HG03196 (cell line): ENCODE data around the gene CYBA.

ENCODE experiments used
- ATAC-seq: cut with Tn5 transposase; IDR thresholded peaks from one replicate; pipeline ENCODE4 v1.9.1; 2021; ENCODE audit not compliant: unreplicated experiment

Gene CYBA

DNA sequence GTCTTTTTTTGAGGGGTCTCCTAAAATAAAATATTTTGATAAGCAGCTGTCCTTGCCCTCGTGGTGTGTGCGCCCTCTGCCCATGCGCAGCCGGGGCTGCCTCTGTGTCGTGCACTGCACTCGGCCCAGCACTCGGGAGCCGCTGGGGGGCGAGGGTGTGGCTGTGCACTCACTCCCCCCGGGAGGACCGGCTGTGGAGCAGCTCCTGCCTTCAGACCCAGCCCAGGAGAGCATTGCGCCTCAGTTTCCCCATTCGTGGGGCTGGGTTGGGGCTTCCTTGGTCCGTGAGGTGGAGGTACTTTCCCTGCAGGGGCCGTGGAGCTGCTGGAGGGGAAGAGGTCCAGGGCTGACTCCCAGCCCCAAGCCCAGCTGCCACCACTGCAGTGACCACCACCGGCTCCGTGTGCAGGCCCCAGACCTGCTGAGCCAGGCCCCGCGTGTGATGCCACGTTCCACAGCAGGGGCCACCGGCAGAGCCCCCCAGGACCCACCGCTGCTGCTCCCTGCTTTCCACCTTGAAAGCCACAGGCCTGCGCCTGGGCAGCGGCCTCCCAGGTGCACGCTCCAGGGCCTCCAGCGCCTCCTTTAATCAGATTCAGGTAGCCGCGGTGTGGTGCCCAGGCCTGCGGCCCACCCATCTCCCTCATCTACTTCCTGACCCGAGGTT lies 18.8 kb downstream of the CYBA start:
- ATAC-seq, result no peak

GRCh38 chr16:88631384-88631783 lies 19.5 kb downstream of the CYBA start:
- no peak for ATAC-seq

GRCh38 chr16:88630941-88631340 lies 19.9 kb downstream of the CYBA start:
- ATAC-seq, result no peak

- ATAC-seq, result no peak
These were observed 20.4 kb downstream of the CYBA start for GRCh38 chr16:88630433-88630832.

DNA sequence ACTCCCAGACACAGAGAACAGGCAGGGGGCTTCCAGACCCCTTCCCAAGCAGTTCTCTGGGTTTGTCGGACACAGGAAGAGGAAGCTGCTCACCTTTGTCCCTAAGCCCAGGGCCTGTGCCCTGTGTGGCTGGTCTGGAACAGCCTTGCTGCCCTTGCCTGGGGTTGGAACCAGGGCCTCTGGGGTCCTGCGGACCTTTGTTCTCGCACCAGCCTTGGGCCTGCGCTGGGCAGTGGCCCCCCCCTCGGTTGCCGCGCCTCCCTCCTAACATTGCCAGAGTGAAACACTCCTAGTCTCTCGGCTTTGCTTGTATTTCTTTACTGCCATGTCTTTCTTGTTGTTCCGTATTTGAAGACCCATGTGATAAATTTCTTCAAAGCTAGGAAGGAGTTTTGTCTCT lies 21.0 kb downstream of the CYBA start:
- no peak for ATAC-seq

DNA sequence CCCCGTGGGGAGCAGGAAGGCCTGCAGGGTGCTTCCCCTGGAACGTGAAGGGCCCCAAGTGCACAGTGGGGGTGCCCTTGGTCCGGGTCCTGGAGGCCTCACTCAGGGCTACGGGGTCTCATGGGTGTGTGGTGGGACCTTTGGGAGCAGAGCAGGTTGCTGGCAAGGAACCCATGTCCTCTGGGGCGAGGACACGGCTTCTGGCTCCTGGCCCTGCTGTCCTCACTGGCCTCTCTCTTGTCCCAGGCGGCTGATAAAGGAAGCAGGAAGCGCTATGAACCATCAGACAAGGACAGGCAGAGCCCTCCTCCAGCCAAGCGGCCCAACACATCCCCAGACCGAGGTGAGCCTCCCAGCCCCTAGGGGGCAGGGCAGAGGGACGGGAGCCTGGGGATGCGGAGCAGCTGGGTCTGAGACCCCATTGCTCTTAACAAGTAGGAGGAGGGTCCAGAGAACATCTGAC lies 22.3 kb downstream of the CYBA start:
- no peak for ATAC-seq

DNA sequence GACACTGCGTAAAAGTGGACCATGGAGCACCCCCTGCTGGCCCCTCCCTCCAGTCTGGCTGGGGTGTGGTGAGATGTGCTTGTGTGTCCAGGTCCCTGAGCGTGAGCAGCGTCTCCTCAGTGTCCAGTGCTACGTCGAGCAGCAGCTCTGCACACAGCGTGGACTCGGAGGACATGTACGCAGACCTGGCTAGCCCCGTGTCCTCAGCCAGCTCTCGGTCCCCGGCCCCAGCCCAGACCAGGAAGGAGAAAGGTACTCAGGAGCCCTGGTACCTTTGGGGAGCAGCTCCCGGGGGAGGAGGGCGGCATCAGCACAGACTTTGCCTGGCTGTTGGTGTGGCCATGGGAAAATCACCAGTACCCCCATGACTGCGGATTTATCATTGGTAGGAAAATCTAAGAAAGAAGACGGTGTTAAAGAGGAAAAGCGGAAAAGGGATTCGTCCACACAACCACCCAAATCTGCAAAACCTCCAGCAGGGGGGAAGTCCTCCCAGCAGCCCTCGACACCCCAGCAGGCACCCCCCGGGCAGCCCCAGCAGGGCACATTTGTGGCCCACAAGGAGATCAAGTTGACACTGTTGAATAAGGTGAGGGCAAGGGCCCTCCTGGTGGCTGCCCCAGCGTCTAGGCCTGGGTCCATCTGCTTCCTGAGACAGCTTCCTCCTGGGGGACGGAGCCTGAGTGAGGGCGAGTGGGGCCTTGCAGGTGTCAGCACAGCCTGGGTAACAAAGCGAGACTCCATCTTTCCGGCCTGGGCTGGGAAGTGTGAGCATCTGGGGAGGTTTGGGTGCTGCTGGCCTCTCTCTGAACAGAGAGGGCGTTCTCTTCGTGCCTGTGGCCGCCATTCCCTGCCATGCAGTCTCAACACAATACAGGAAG lies 23.1 kb downstream of the CYBA start:
- ATAC-seq, result no peak

GRCh38 chr16:88626646-88627045 lies 24.2 kb downstream of the CYBA start:
- no peak for ATAC-seq

DNA sequence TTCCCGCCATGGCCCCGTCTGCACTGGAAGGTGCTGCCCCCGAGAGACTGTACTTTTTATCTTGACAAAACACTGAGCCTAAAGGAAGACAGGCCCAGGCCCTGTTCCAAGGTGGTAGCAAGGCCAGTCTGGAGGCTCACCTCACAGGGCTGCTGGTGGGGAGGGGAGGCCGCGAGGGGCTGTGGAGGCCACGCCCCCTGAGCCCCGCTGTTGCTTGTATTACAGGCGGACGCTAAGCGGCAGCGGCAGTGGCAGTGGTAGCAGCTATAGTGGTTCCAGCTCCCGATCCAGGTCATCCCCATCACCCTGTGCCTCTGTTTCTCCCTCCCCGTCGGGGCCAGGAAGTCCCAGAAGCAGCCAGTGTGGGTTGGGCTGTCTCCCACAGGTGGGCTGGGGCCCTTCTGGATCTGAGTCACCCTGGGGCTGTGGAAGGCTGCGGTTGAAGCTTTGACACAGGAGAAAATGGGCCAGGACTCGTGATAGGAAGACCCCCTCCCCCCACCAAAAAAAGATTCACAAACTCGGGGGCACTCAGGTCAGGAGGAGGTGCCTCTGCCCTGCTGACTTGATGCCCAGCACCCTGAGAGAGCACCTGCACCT lies 25.8 kb downstream of the CYBA start:
- no peak for ATAC-seq

GRCh38 chr16:88624481-88624880 lies 26.4 kb downstream of the CYBA start:
- ATAC-seq, result no peak

- ATAC-seq, result no peak
These were observed 27.0 kb downstream of the CYBA start for GRCh38 chr16:88623858-88624257.

DNA sequence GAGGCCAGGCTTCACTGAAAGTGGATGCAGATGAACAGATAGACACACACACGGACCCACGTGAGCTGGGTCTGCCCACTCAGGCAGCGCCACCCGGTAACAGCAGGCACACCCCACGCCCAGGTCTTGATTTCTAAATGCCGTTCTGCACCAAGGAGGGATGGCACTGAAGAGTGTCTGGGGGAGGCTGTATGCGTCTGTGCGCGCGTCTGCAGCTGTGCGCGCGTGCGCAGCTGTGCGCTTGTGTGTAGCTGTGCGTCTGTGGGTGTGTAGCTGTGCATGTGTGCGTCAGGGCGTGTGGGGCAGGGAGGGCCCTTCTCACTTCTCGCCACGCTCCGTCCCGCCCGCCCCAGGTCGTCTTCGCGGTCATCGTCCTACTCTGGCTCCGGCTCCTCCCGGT lies 28.0 kb downstream of the CYBA start:
- no peak for ATAC-seq

DNA sequence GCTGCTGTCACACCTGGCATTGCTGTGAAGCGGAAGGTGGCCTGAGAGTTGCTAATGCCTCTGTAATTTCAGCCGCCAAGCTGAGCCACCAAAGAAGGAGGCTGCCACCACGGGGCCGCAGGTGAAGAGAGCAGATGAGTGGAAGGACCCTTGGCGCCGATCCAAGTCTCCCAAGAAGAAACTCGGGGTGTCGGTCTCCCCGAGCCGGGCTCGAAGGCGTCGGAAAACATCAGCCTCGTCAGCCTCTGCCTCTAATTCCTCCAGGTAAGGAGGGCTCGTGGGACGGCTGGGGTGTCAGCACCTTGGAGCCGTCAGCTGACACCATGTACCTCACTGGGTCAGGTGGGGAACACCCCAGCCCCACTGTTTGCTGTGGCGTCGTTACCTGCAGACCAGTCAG lies 28.7 kb downstream of the CYBA start:
- no peak for ATAC-seq

- ATAC-seq, result no peak
These were observed 30.7 kb downstream of the CYBA start for GRCh38 chr16:88619859-88620815.

- no peak for ATAC-seq
These were observed 31.7 kb downstream of the CYBA start for GRCh38 chr16:88618956-88619667.

- no peak for ATAC-seq
These were observed 32.5 kb downstream of the CYBA start for GRCh38 chr16:88618182-88618955.

DNA sequence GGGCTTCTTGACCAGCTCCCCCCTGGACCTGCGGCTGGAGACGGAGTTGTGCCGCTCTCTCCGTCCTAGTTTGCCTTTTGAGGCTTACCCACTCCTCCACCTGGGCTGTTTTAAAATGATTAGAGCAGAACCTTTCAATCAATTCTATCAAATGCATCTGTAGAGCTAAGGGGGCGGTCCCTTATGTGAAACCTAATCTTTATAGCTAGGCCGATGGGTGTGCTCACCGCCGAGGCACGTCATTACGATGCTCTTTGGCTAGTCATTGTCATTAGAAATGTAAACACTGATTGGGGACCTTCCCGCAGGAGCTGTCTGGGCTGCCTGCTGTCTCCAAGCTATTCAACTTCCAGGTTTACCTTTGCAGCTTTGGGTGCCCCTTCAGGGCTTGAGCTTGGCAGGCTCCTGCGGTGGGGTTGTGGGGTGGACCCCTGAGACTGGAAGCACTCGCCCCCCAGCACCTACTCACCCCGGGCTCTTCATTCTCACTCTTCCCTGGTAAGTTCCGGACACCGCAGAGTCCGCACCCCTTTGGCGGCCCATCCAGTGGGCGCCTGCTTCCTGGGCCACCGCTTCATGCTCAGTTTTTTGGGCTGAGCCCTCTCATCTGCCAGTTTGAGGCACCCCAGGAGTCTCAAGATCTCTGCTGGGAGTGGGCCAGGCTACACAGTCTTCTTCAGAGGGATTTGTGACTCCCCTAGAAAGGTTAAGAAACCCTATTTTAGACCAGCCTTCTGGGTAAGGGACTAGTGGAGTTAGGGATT lies 33.4 kb downstream of the CYBA start:
- ATAC-seq, result no peak

DNA sequence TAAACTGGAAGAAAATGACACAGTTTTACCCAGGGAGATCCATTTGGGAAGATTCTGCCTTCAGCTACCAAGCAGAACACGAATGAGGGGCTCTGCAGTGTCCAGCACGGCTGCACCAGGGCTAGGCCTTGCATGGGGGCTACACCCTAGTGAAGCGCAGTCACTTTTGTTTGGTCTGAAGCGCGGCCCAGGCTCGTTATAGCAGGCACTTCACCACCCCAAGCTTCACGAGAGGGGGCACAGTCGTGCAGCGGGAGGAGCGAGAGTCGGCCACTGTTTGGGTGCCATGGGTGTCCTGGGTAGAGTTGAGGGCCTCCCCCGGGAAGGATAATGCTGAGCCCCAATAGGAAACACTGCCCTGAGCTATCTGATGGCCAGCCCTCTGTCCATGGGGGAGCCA lies 34.1 kb downstream of the CYBA start:
- ATAC-seq, result no peak

DNA sequence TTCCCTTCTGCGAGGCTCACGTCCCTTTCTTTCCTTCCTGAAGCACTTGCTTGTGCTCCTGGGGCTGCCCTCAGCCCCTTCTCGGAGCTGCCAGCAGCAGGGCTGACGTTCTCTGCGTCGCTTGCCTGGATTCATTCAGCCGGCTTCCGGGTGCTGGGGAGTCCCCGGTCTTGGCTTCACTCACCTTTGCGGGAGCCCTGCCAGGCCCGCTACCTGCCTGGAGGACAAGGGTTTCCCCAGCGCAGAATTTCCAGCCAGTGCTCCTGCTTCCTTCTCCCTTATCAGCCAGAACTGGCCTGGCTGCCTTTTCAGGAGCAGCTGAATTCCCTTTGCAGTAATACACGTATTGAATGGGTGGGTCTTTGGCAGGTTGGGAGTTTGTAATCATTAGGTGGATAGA lies 34.5 kb downstream of the CYBA start:
- no peak for ATAC-seq
